HG03066 (cell line): ENCODE results near the gene RRAGC.
A peak's percentile ranks its signal among the peaks of the same experiment; 100 is the strongest.
"Not testable (repeated sequence)": the region's sequence is repeated elsewhere in the genome, so short reads cannot be mapped to it uniquely, and the experiment has no call there.

Source experiments
- ATAC-seq: cut with Tn5 transposase; IDR thresholded peaks from one replicate; pipeline ENCODE4 v1.9.1; 2021; ENCODE audit warnings: low read depth; ENCODE audit not compliant: unreplicated experiment

Gene RRAGC

DNA sequence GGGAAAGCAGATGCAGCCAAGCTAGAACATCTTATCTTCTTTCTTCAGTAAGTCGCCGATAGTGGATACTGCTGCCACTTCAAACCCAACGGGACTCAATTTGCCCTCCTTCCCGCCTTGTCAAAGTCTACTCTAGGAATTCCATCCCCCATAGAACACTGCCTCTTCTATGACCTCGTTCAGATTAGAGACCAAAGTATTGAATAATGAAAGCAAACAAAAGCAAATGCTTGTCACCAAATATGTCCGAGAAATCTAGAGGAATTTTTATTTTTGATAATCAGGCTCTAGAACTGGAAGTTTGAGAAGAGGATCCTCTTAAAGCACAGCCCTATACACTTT is 853 bp upstream of the RRAGC start:
- ATAC-seq: no peak

DNA sequence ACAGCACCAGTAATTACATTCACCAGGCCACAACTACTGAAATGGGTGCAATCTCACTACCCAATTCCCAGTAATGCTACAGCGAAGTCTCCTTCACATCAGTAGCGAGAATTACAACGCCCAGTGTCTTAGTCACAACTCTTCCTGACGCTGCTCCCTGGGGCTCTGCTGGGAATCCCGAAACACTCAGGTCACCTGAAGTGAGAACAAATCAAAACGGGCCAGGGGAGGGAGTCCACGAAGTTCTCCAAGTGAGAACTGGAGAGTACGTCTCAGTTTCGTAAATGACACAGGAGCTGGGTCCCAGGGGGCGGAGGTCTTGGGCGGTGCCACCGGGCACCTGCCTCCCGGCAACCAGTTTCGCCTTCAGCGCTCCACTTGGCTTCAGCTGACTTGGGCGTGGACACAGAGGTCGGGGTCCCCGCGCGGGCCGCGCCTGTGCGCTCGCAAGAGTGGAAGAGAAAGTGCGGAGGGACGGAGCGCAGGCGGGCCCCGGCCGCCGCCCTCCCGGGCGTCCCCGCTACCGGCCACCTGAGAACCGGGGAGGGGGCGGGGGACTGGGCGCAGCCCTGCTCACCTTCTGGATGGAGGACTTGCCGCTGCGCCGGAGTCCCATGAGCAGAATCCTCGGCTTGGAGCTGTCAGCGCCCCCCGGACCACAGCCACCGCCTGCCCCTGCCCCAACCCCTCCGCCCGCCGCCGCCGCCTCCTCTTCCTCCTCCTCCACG is 575 bp downstream of the RRAGC start:
- peak; percentile 21 for ATAC-seq

GRCh38 chr1:38852780-38853179 is 6.8 kb downstream of the RRAGC start:
- no peak for ATAC-seq

DNA sequence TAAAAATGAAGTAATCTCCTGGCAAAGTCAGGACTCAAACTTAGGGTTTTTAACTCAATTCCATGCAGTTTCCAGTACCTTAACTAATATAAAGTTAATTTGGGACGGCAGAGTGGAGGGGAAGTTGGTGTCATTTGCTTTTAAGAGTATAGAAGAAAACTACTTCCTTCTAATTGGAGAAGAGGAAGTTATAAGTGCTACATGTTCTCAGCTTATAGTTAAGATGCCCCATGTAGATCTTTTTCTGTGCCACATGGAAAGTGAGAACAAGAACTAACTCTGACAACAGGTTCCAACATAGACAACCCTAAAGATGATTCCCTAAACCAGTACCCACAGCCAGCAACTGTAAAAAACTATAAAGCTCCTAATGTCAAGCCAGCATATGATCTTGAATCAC is 11.5 kb downstream of the RRAGC start:
- no peak for ATAC-seq

GRCh38 chr1:38846210-38846609 is 13.4 kb downstream of the RRAGC start:
- no peak for ATAC-seq

DNA sequence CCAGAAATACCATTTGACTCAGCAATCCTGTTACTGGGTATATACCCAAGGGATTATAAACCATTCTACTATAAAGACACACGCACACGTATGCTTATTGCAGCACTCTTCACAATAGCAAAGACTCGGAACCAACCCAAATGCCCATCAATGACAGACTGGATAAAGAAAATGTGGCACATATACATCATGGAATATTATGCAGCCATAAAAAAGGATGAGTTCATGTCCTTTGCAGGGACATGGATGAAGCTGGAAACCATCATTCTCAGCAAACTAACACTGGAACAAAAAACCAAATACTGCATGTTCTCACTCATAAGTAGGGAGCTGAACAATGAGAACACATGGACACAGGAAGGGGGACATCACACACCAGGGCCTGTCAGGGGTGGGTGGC is 14.5 kb downstream of the RRAGC start:
- ATAC-seq: not testable (repeated sequence)

- ATAC-seq: no peak
Measured at GRCh38 chr1:38840281-38840680, 19.3 kb downstream of the RRAGC start.

GRCh38 chr1:38839363-38839762 is 20.2 kb downstream of the RRAGC start:
- no peak for ATAC-seq

DNA sequence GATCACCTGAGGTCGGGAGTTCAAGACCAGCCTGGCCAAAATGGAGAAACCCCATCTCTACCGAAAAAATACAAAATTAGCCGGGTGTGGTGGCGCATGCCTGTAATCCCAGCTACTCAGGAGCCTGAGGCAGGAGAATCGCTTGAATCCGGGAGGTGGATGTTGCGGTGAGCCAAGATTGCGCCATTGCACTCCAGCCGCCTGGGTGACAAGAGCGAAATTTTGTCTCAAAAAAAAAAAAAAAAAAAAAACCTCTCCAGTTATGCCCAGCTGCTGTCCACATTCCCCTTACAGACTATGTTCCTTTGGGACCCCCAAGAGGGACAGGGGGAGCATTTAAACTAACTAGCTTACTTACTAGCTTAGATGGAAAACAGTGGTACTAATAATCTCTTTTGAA is 23.3 kb downstream of the RRAGC start:
- ATAC-seq: not testable (repeated sequence)

GRCh38 chr1:38834937-38835827 is 24.4 kb downstream of the RRAGC start:
- no peak for ATAC-seq

DNA sequence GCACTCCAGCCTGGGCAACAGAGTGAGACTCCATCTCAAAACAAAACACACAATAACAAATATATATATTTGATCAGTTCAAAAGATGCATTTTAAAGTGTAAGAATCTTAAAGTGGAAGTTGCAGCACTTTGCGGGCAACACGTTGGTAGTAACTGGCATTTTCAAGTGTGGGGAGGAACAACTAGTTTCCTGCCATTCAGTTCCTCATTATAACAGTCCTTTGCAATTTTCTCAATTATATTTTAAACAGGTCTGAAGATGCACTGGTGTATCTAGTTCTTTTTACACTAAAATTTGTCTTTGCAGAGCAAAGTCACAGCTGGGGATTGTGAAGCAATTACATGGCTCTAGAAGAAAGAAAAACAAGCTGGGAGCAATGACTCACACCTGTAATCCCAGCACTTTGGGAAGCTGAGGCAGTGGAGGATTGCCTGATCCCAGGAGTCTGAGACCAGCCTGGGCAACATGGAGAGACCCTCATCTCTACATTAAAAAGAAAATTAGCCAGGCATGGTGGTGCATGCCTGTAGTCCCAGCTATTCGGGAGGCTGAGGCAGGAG is 25.3 kb downstream of the RRAGC start:
- no peak for ATAC-seq

DNA sequence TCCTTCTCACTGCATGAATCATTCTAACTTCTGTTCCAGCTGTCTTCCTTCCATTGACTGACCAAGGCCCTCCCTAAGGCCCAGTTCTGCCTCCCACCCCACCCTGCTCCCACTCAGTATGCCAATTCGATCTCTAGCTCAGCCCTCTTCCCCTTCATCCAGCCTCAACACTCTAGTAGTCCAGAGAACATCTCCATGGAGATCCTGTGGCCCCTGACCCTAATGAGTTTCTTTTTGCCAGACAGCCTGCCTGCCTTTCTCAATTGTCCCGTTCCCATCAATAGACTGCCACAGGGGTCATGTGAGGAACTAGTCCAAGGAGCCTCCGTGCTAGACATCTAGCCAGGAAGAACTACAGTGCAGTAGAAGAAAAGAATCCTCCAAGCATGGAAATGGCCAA is 26.4 kb downstream of the RRAGC start:
- ATAC-seq: no peak

DNA sequence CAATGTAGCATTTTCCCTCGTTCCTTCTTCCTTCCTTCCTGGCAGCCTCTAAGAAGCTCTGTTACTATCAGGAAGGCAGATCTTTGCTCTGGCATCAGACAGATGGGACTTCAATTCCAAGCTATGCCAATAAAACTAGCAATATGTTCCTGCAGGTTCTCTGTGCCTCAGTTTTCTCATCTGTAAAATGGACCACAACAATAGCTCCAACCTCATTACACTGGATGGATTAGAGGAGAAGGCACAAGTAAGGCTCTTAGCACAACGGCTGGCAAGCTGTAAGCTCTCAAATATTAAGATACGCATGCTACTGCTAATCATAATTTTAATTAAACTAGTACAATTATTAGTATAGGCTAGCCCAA is 27.2 kb downstream of the RRAGC start:
- no peak for ATAC-seq

DNA sequence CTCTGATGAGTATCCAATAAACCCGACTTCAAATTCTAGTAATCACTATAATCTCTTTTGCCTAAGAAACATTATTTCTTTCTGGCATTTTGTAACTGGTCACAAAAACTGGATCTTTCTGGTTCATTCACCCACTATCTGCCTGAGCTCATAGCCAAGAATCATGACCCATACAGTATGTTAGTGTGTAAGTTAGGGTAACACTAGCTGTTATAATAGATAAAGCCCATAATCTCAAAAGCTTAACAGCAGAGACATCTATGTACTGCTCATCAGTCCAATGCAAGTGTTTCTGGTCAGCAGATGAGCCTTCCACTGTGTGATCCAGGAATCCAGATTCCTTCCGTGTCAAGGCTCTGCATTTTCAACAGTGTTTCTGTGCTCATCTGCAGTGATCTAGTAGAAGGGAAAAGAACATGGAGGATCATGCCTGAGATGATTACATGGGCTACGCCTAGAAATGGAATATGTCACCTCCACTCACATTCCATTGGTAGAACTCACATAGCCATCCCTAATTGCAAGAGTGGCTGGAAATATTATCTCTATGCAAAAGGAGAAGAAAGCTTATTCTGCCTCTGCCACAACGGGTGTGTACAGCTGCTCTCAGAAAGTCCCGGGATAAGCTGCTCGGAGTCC is 27.7 kb downstream of the RRAGC start:
- no peak for ATAC-seq

DNA sequence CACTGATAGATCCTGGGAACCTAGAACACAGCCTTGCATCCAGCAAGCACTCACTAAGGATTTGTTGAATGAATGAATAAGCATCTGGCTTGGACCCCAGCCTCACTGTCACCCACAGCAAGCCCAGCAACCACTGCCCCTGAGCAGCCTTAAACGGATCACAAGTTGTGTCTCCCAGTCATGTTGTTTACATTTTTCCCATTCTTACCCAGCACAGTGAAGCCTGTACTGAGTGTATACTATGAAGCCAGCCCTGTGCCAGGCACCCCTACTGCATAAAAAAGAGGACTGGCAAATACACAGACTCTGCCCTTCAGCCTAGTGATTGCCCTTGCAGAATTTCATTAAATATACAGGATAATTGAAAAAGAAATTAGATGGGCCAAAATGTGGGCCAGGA is 30.2 kb downstream of the RRAGC start:
- ATAC-seq: no peak

- no peak for ATAC-seq
Measured at GRCh38 chr1:38827318-38827717, 32.3 kb downstream of the RRAGC start.

DNA sequence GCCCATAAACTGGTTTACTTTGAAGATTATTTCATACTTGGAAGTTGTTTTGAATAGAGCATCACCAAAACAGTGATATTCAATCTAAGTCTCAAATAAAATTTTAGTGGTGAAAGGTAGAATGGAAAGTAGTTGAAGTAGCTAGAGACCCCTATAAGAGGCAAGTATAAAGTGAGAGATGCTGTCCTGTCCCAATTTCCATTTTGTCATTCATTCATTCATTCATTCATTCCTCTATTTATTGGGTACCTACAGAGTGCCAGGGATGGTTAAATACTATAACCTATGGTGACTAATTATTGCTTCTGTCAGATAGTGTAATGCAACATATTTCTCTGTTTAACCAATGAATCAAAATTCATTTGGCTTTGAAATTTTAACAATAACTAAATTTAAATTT is 32.7 kb downstream of the RRAGC start:
- no peak for ATAC-seq

DNA sequence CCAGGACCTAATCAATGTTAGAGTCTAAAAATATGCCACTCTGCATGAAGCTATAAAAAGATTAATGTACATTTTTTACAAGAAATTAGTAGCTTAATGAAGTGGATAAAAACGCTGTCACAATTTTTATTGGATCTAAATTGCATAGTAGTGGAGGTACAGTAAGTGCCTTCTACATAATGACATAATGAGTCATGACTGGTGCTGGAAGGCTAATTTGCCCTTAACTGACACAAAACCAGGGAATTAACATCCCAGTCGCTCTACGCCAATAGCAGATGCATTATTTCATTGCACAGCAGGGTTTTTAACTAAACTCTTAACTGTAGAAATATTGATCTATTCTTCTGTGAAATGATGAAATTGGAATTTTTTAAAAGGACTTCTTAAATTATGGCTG is 33.3 kb downstream of the RRAGC start:
- ATAC-seq: no peak

GRCh38 chr1:38820860-38821259 is 38.7 kb downstream of the RRAGC start:
- ATAC-seq: no peak

GRCh38 chr1:38819516-38819915 is 40.1 kb downstream of the RRAGC start:
- no peak for ATAC-seq

GRCh38 chr1:38819040-38819439 is 40.5 kb downstream of the RRAGC start:
- no peak for ATAC-seq
